Mesothelial cell of epicardium (in vitro differentiated cells): ENCODE measurements around the gene FITM1. TPM values are rescaled to one million over a fixed set of nuclear protein-coding genes. Genes with fewer than 3 reads are reported as not detected.

Source experiments
- DNase-seq, 2 experiments: peaks; one replicate each; pipeline ENCODE4 v3.0.0; 2021; ENCODE audit warnings: low spot score in 2 of 2; ENCODE audit not compliant: unreplicated experiment in 2 of 2
- H3K27ac Mint-ChIP-seq: 2 replicates; pipeline ENCODE4 v1.8.0; 2021; ENCODE audit warnings: mixed read lengths
- H3K27me3 Mint-ChIP-seq: 2 replicates; pipeline ENCODE4 v1.8.0; 2021; ENCODE audit warnings: low read depth, mixed read lengths
- H3K36me3 Mint-ChIP-seq: 2 replicates; pipeline ENCODE4 v1.8.0; 2021; ENCODE audit warnings: mixed read lengths
- H3K4me1 Mint-ChIP-seq: 2 replicates; pipeline ENCODE4 v1.8.0; 2021; ENCODE audit warnings: mixed read lengths
- H3K4me3 Mint-ChIP-seq: 2 replicates; pipeline ENCODE4 v1.8.0; 2021; ENCODE audit warnings: mild to moderate bottlenecking, moderate library complexity, mixed read lengths
- H3K9me3 Mint-ChIP-seq: 2 replicates; pipeline ENCODE4 v1.8.0; 2021; ENCODE audit warnings: mixed read lengths
- total RNA-seq: library from RNA; stranded (reverse); gene quantifications from 3 replicates; pipeline ENCODE4 v1.2.1, GENCODE V29; 2021
- TF ChIP-seq, protein P1 (sequence below): fragments of 200-600 bp; sonication (generic); IDR thresholded peaks from one replicate; pipeline ENCODE4 v1.5.0; 2021; ENCODE audit warnings: antibody characterized with exemption; ENCODE audit not compliant: unreplicated experiment

Gene FITM1
- total RNA-seq, 1 donor from 2014 or later: 1.5 TPM

DNA sequence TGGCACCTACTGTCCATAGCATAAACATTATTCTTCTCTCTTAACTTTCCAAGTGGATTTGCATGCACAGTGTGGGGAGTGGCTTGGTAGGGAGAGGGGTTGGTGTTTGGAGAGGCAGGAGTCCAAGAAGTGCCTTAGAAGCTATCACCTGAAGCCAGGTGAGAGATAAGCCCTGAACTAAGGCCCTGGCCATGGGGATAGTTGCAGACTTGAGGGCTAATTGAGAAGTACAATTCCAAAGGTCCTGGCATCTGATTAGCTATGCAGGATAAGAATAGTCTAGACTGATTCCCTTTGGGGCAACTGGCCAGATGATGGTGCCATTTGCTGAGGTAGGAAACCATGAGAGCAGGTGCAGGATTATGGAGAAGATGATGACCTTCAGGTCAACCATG lies 38.4 kb upstream of the FITM1 start:
- Mint-ChIP-seq H3K4me1 (peaks cover 22% of the 10 kb centered on the region), H3K27ac (no peak overlapping the region), H3K4me3 (peak overlapping the region; percentile 81), H3K36me3 (no peaks in the 10 kb centered on the region), H3K27me3 (no peaks in the 10 kb centered on the region), H3K9me3 (no peaks in the 10 kb centered on the region)
- DNase-seq: no peak
- TF ChIP-seq, protein P1, sequence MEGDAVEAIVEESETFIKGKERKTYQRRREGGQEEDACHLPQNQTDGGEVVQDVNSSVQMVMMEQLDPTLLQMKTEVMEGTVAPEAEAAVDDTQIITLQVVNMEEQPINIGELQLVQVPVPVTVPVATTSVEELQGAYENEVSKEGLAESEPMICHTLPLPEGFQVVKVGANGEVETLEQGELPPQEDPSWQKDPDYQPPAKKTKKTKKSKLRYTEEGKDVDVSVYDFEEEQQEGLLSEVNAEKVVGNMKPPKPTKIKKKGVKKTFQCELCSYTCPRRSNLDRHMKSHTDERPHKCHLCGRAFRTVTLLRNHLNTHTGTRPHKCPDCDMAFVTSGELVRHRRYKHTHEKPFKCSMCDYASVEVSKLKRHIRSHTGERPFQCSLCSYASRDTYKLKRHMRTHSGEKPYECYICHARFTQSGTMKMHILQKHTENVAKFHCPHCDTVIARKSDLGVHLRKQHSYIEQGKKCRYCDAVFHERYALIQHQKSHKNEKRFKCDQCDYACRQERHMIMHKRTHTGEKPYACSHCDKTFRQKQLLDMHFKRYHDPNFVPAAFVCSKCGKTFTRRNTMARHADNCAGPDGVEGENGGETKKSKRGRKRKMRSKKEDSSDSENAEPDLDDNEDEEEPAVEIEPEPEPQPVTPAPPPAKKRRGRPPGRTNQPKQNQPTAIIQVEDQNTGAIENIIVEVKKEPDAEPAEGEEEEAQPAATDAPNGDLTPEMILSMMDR: no peak

DNA sequence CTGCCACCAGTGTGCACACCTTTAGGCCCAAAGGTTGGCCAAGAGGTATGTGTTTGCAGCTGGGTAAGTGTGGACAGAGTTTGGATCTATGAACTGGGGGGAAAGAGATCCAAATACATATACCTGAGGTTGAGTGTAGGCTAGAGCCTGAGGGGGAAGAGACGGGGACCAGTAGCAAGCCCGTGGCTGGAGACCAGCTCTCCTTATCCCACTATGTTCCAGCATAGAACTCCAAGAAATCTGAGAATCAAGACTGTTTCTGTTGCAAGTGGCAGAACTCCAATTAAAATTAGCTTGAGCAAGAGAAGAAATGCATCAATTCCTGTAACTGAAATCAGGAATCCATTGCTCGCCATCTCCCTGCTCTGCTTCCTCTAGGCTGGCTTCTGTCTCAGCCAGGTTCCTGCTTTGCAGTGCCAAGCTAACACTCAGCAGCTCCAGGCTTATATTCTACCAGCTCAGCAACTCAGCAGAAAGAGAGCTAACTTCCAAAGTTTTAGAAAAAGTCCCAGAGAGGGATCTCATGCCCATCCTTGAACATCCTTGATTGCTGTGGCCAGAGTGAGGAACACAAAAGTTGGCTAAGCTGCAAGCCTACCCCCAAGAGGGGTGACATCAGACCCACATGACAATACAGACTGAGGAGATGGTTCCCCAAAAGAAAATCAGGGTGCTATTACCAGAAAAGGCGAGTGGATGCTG lies 37.8 kb upstream of the FITM1 start:
- TF ChIP-seq, protein P1: no peak
- peak overlapping the region; percentile 11 for H3K27ac Mint-ChIP-seq
- DNase-seq: no peak
- no peaks in the 10 kb centered on the region for H3K9me3 Mint-ChIP-seq
- H3K4me3 Mint-ChIP-seq: peak overlapping the region; percentile 81
- H3K36me3 Mint-ChIP-seq: no peaks in the 10 kb centered on the region
- peaks cover 22% of the 10 kb centered on the region for H3K4me1 Mint-ChIP-seq
- H3K27me3 Mint-ChIP-seq: no peaks in the 10 kb centered on the region

DNA sequence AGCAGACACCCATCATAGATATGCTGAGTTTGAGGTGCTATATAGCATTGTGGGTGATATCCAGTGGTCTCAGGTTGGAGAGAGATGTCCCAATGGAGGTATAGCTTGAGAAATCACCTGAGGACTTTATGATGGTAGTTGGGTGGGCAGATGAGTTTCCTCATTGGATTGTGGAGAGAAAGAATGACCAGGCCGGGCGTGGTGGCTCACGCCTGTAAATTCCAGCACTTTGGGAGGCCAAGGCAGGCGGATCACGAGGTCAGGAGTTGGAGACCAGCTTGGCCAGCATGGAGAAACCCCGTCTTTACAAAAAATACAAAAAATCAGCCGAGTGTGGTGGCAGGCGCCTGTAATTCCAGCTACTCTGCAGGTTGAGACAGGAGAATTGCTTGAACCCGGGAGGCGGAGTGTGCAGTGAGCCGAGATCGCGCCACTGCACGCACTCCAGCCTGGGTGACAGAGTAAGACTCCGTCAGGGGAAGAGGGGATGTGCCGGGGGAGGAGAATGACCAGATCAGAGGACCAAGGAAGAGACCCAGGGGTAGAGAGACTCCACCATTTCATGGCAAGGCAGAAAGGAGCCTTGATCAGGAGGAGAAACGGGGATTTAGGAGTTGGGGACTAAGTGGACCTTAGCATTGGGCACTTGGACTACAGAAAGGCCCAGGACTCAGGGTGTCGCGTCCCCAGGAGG lies 37.1 kb upstream of the FITM1 start:
- no peaks in the 10 kb centered on the region for H3K9me3 Mint-ChIP-seq
- H3K4me1 Mint-ChIP-seq: peaks cover 22% of the 10 kb centered on the region
- TF ChIP-seq, protein P1: no peak
- no peak for DNase-seq
- H3K36me3 Mint-ChIP-seq: no peaks in the 10 kb centered on the region
- no peaks in the 10 kb centered on the region for H3K27me3 Mint-ChIP-seq
- peak overlapping the region; percentile 11 for H3K27ac Mint-ChIP-seq
- peak overlapping the region; percentile 81 for H3K4me3 Mint-ChIP-seq

DNA sequence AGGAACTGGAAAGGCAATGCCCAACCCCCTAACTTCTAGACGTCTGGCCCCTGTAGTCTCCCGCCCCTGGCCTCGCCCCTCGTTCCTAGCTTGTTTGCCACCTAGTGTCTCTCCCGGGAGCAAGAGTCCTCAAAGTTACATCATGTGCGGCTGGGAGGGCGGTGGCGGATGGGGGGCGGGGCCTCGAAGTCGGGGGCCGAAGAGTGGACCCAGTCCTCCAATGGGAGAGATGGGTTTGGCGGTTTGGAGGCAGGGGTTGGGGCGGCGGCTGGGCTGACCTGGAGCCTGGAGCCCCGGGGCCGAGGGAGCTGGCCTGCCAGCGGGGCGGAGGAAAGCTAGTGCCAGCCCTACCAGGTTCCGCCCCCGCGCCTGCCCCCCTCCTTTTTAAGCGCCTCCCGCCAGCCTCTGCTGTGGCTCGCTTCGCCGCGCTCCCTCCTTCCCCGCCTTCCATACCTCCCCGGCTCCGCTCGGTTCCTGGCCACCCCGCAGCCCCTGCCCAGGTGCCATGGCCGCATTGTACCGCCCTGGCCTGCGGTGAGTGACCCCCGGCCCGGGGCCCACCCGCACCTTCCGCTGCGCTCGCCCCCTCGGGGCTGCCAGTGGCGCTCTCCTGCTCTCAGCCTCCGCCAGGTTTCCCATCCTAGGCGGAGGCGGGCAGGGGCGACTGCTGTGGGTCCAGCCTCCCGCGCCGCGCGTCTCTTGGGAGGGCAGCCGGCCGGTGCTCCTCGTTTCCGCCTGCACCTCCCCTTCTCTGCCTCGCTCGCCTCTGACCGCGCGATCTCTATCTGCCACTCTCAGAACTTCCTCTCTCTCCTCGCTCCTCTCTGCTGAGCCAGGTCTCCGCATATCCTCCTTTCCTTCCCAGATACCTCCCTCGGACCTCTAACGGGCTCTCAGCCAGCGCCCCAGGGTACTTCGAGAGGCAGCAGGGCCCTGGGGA lies 36.3 kb upstream of the FITM1 start, which contains the start of gene PCK2:
PCK2 (plus strand) TSS at position 411 of the 940 bp plus-strand sequence; CDS start at position 506, 95 bp downstream.
- H3K27me3 Mint-ChIP-seq: no peaks in the 10 kb centered on the region
- H3K4me3 Mint-ChIP-seq: peak within 1 kb of the TSS; percentile 81
- peaks cover 22% of the 10 kb centered on the region for H3K4me1 Mint-ChIP-seq
- DNase-seq: peak; percentile 61 to 73
- H3K27ac Mint-ChIP-seq: peak within 1 kb of the TSS; percentile 75
- H3K36me3 Mint-ChIP-seq: no peaks in the 10 kb centered on the region
- no peaks in the 10 kb centered on the region for H3K9me3 Mint-ChIP-seq
- TF ChIP-seq, protein P1: no peak

DNA sequence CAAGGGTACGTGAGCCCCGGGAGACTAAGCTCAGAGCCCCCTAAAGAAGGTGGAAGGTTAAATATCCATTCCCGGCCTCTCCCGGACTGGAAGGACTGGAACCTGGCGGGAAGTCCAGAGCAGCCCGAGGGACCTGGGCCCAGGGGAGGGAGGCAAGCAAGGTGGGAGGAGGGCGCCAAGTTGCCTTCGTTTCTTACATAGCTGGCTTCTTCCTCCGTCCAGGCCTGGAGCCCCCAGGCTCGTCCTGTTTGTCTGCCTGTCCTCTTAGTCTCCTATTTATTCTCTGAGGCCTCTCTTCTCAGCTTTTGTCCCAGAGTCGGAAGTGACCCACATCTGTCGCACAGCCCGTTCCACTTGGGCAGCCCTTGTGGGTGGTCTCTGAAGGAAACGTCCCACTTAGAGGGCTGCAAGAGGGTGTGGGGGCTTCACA lies 35.6 kb upstream of the FITM1 start:
- DNase-seq: no peak
- TF ChIP-seq, protein P1: no peak
- peaks cover 22% of the 10 kb centered on the region for H3K4me1 Mint-ChIP-seq
- H3K27me3 Mint-ChIP-seq: no peaks in the 10 kb centered on the region
- peak overlapping the region; percentile 75 for H3K27ac Mint-ChIP-seq
- H3K4me3 Mint-ChIP-seq: peak overlapping the region; percentile 81
- no peaks in the 10 kb centered on the region for H3K36me3 Mint-ChIP-seq
- no peaks in the 10 kb centered on the region for H3K9me3 Mint-ChIP-seq
